SW 1271 (cell line): ENCODE measurements around the gene ASCC3.

ENCODE experiments used
- DNase-seq, 2 experiments: peaks; one replicate each; lab custom pipeline; 2025; lab: John Stamatoyannopoulos, UW

Gene ASCC3

DNA sequence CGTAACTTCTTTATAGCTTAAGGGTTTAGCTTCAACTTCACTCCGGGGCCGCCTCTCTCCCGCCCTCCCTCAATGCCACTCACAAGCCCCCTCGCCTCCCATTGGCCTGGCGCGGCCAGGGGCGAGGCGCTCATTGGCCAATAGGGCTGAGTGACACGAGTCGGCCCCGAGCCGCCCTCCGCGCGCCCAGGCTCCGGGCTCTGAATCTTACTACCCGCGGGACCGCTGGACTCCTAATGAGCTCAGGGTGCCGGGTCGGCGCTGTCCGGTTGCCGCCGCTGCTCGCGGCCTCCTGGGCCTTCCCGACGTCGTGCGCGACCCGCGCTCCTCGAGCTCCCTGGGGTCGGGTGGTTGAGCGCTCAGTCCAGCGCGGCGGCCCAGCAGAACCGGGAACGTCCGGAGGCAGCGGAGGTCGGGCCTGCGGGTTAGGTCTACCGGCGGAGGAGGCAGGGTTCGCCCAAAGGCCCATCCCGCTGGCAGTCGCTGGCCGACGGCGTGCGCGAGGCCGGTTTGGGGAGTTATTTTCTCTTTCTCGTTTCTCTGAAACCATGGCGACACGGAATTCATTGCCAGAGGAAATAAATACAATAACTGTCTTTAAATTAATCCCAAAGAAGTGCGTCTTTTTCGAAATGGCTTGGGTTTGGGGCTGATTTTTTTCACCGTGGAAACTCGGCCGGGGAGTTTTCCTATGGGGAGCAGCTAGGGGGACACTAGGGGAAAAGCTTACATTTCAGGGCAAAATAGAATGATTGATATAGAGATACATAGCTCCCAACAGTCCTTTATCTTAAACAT is 416.0 kb downstream of the ASCC3 start, which contains the start of gene SIM1:
Gene SIM1, minus strand, starts transcription at position 19 of the 798 bp plus-strand sequence. CDS start 1,453 bp downstream, outside the sequence.
- DNase-seq, result no peak

DNA sequence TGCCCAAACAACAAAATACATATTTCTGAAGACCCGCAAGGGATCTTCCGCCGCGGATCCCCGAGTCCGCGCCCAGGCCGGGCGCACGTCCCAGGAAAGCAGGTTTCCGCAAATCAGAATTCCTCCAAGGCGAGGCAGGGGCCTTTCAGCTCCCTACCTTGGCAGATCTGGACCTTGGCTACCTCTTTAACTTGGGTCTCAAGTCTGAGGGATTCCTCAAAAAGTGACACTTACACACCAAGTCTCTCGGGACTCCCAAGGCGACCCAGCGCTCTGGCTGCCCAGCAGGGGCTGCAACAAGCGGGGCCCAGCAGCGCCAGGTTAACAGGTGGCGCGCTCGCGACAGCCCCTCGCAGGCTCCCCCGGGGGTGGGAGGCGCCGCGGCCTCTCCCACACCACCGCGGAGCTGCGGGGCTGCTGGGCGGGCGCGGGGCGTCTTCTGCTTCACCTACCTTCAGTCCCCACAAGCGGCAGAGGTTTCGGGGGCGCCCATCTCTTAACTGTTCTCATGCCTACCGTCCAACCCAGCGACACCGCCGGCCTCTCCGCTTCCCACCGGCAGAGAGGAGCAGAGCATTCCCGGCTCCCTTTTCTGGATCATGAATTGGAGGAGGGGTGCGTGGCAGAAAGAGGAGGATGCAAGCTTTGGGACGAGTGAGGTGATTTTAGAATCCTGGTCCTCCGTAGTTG is 416.8 kb downstream of the ASCC3 start:
- no peak for DNase-seq

DNA sequence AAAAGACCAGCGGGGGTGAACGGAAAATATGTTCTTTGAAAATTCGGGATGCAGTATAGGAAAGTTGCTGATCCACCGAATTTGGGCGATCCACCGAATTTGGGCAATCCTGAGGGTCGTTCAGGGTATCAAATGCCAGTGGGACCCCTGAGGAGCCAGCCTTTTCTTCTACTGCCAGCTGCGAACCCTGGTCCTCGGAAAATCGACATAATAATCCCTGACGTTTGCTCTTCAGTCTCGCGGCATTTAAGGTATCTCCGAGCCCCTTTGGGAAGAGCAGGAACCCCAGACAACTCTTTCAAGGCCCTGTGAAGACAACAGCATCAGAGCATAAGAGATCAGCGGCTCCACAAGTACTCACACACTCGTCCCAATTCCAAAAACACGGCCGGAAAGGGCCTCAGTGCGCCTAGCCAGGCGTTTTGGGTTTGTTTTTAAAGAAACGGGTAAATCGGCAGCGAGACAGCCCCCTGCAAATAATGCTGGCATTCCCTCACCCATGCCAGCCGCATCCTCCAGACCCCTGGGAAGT is 417.4 kb downstream of the ASCC3 start:
- no peak for DNase-seq

DNA sequence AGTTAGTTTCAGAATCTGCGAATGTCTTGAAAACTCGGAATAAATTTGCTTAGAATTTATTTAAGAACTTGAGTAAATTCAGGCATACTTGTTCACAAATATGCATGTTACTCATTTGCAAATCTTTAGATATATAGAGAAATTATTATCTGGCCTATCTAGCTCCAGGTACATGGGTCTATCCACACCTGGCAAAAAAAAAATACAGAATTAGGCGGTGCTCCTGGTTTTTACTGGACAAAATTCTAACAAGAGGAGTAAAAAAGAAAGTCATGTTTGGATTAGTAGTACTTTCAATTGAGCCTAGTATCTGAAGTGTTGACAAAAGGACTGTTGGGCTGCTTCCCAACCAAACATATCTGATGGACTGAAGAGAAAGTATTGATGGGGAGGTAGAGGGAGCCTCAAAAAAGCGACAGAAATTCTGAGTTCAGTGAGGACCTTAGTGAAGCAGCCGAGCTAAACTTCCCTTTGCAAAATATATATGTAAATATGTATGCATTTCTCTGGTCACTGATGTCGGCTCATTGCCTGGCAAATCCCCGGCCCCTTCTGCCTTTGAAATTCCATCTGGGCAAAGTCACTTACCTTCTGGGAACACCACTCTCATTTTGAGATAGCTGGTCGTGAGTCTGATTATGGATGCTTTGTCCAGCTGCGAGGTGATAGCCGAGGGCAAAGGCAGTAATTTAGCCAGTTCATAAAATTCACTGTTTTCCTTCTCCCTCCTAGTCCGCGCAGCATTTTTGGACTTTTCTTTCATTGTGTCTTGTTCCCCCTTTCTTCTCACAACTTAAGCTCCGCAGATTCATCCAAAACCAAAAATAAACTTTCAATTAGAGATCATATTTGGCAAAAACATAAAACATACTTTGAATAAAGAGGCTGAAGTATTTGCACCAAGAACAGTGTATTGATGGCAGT is 418.2 kb downstream of the ASCC3 start:
- no peak for DNase-seq

- DNase-seq, result no peak
Measured at GRCh38 chr6:100461917-100462705, 419.0 kb downstream of the ASCC3 start.

DNA sequence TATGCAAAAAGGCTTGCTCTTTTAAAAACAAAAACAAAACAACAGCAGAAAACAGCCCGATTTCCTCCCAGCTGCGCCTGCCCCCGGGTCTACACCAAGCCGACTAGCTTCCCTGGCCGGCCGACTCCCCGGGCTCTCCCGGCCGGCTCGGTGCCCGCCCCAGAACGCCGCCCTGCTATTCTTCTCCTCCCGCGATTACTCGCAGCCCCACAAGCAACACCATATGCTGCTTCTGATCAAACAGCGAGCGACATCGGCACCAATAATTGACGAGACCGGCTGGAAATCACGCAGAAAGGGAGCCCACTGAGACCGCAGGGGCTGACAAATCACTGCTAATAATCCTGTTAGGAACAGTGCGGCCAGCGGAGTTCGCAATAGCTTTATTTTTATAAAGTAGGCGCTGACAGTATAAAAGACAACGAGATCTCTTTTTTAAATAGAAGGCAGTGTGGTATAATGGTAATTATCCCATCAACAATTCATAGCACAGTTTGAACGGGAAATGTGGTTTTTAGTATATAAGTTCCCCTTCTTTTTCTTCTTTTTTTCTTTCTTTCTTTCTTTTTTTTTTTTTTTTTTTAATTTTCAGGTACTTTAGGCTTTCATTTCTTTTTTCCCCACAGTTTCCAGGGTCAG is 419.7 kb downstream of the ASCC3 start:
- no peak for DNase-seq

GRCh38 chr6:100460650-100461204 is 420.4 kb downstream of the ASCC3 start:
- DNase-seq, result no peak

DNA sequence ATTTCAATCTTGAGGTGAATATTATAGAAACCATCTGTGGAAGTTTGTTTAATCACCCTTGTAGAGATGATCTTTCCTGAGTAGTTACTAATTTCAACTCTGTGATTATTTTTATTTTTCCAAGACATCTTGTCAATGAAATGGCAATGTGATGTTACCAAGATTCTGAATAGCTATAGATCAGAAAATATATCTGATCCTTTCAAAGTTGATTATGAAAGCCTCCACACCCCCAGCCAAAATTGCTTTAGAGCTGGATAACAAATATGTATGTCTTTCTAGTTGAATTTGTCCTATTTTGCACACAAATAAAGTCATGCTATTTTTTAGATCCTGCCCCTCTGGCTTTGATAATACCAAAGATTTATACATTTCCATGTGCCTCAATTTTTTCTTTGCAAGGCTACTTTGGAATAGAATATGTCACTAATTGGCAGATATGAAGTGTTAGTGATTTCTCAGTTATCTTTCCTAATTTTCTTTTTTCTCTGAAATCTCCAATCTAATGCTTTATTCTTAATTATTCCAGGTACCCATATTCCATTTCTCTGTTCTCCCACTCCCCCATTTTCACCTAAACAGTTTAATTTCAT is 421.4 kb downstream of the ASCC3 start:
- DNase-seq, result no peak

GRCh38 chr6:100458841-100459591 is 422.1 kb downstream of the ASCC3 start:
- DNase-seq, result no peak
